Sigmoid colon (tissue), 7 donors: Measurements from ENCODE around the gene MRPL9. TPM values are rescaled to one million over a fixed set of nuclear protein-coding genes. Genes with fewer than 3 reads are reported as not detected.

Source experiments
- DNase-seq: peaks from one replicate; pipeline ENCODE4 v3.0.0-alpha.2; 2019
- H3K27ac ChIP-seq, 4 donors: fragments of 200-600 bp; sonication (generic); one replicate each; pipeline ENCODE4 v1.5.1; 2016 to 2019; ENCODE audit warnings: mild to moderate bottlenecking in 1 of 4
- H3K27me3 ChIP-seq, 3 donors: fragments of 200-600 bp; sonication (generic); one replicate each; pipeline ENCODE4 v1.5.1; 2019; ENCODE audit warnings: mild to moderate bottlenecking in 1 of 3
- H3K36me3 ChIP-seq, 4 donors: fragments of 200-600 bp; sonication (generic); one replicate each; pipeline ENCODE4 v1.5.1; 2016 to 2019
- H3K4me1 ChIP-seq, 4 donors: fragments of 200-600 bp; sonication (generic); one replicate each; pipeline ENCODE4 v1.5.1; 2017 to 2019
- H3K4me3 ChIP-seq, 4 donors: fragments of 200-600 bp; sonication (generic); one replicate each; pipeline ENCODE4 v1.5.1; 2017 to 2019; ENCODE audit warnings: mild to moderate bottlenecking in 2 of 4, moderate library complexity in 1 of 4
- H3K9me3 ChIP-seq, 4 donors: fragments of 200-600 bp in 3 of 4; sonication (generic) in 3 of 4; one replicate each; pipeline versions ENCODE4 v1.5.1 to v1.6.1; 2013 to 2019
- CTCF ChIP-seq, 4 experiments: fragments of 450-650 bp in 3 of 4; fragments of 200-600 bp in 1 of 4; IDR thresholded peaks; one replicate each; pipeline ENCODE4 v1.5.1; 2016 to 2019; ENCODE audit warnings: antibody characterized with exemption in 4 of 4, mild to moderate bottlenecking in 3 of 4, moderate library complexity in 2 of 4
- EP300 ChIP-seq, 4 donors: sonication (generic); formaldehyde crosslinking; IDR thresholded peaks; one replicate each; pipeline ENCODE4 v1.6.1; 2017; ENCODE audit warnings: antibody characterized with exemption in 4 of 4
- POLR2A ChIP-seq, 2 donors: fragments of 450-650 bp; IDR thresholded peaks; one replicate each; pipeline ENCODE4 v1.6.1; 2016; ENCODE audit warnings: antibody characterized with exemption in 2 of 2, mild to moderate bottlenecking in 2 of 2, moderate library complexity in 2 of 2
- POLR2AphosphoS5 ChIP-seq, 4 donors: sonication (generic); formaldehyde crosslinking; IDR thresholded peaks; one replicate each; pipeline ENCODE4 v1.6.1; 2017; ENCODE audit warnings: antibody characterized with exemption in 4 of 4
- WGBS, 2 donors: extraction: QIAGEN DNeasy Blood & Tissue Kit; methylation state at CpG; one replicate each; pipeline ENCODE4 v1.1.7; 2013; 5-methylcytosine and 5-hydroxymethylcytosine counted together
- intact Hi-C: fragments of 100-400 bp; cut with DNase I; formaldehyde crosslinking; loops from one replicate; pipeline ENCODE4 v1.15.1; 2023
- polyA plus RNA-seq, 3 donors: library from polyadenylated mRNA; stranded (reverse); fragments of 200-250 nt; gene quantifications; one replicate each; pipeline ENCODE4 v1.2.3, GENCODE V29; 2013
- total RNA-seq, 4 donors: library from RNA; depleted of rRNA; stranded (reverse); fragments of >200 nt; gene quantifications; one replicate each; pipeline ENCODE4 v1.1.0, GENCODE V29; 2016
- donor health status: healthy with polysubstance abuse.
- donor health status: Bipolar disorder and iron deficiency.
- donor health status: healthy.

Gene MRPL9
- total and polyA plus RNA-seq, 7 donors = 47.9 to 68.7 (median 55.8) TPM

GRCh38 chr1:151799179-151800022 lies 36.1 kb upstream of the MRPL9 start:
- intact Hi-C loops = no loop called here
- H3K4me1 ChIP-seq = no peaks in the 10 kb centered on the region
- WGBS, 2 donors = 69 to 81% methylated on average over 9 of the region's 9 CpGs
- H3K36me3 ChIP-seq = no peaks in the 10 kb centered on the region
- H3K9me3 ChIP-seq = no peaks in the 10 kb centered on the region
- TF ChIP-seq EP300 (IDR thresholded peaks at IDR 0.05) = no peak
- no peak for TF ChIP-seq POLR2AphosphoS5 (IDR thresholded peaks at IDR 0.05)
- no peak for TF ChIP-seq POLR2A (IDR thresholded peaks at IDR 0.05)
- TF ChIP-seq CTCF (IDR thresholded peaks at IDR 0.05) = no peak
- H3K4me3 ChIP-seq = no peak overlapping the region
- peaks cover 0 to 32% (median 0%) of the 10 kb centered on the region in 3 donors for H3K27me3 ChIP-seq
- no peak overlapping the region for H3K27ac ChIP-seq
- DNase-seq = peak; percentile 10

- Histone ChIP-seq H3K27me3 (peaks cover 0 to 28% (median 0%) of the 10 kb centered on the region in 3 donors), H3K4me3 (no peak overlapping the region), H3K9me3 (no peaks in the 10 kb centered on the region), H3K27ac (no peak overlapping the region), H3K4me1 (no peaks in the 10 kb centered on the region), H3K36me3 (no peaks in the 10 kb centered on the region)
- WGBS, 2 donors = 91 to 92% methylated on average over 5 of the region's 5 CpGs
- TF ChIP-seq CTCF (IDR thresholded peaks at IDR 0.05) = no peak
- TF ChIP-seq EP300 (IDR thresholded peaks at IDR 0.05) = no peak
- no peak for TF ChIP-seq POLR2AphosphoS5 (IDR thresholded peaks at IDR 0.05)
- TF ChIP-seq POLR2A (IDR thresholded peaks at IDR 0.05) = no peak
- DNase-seq = no peak
- intact Hi-C loops = no loop called here
Observed at GRCh38 chr1:151798571-151798970, 35.3 kb upstream of the MRPL9 start.

- 1% methylated on average over 52 of the region's 52 CpGs for WGBS, 2 donors
- peaks cover 0 to 22% (median 12%) of the 10 kb centered on the region in 4 donors for H3K4me1 ChIP-seq
- no peak for DNase-seq
- no peaks in the 10 kb centered on the region for H3K36me3 ChIP-seq
- H3K4me3 ChIP-seq = peak overlapping the region; percentile 44 to 91 (median 72)
- no peaks in the 10 kb centered on the region for H3K27me3 ChIP-seq
- peak overlapping the region; percentile 58 to 81 (median 76) for H3K27ac ChIP-seq
- no peak for TF ChIP-seq POLR2A (IDR thresholded peaks at IDR 0.05)
- TF ChIP-seq POLR2AphosphoS5 (IDR thresholded peaks at IDR 0.05) = no peak
- no peak for TF ChIP-seq EP300 (IDR thresholded peaks at IDR 0.05)
- TF ChIP-seq CTCF (IDR thresholded peaks at IDR 0.05) = no peak
- no peaks in the 10 kb centered on the region for H3K9me3 ChIP-seq
- intact Hi-C loops = no loop called here
Observed at GRCh38 chr1:151790940-151791651, 27.8 kb upstream of the MRPL9 start.

GRCh38 chr1:151790071-151790939 lies 27.0 kb upstream of the MRPL9 start, which contains the start of gene TDRKH:
Gene TDRKH (minus strand): TSS chr1:151790500. CDS start chr1:151783022, 7,478 bp downstream.
- peak within 1 kb of the TSS; percentile 58 to 81 (median 76) for H3K27ac ChIP-seq
- TF ChIP-seq CTCF (IDR thresholded peaks at IDR 0.05) (no peak), EP300 (IDR thresholded peaks at IDR 0.05) (no peak), POLR2AphosphoS5 (IDR thresholded peaks at IDR 0.05) (peak in 3 of 4 donors; percentile 49 to 80 (median 70)), POLR2A (IDR thresholded peaks at IDR 0.05) (peak in 1 of 2 donors; percentile 51)
- H3K27me3 ChIP-seq = no peaks in the 10 kb centered on the region
- H3K4me1 ChIP-seq = peaks cover 0 to 22% (median 12%) of the 10 kb centered on the region in 4 donors
- intact Hi-C loops = no loop called here
- no peaks in the 10 kb centered on the region for H3K9me3 ChIP-seq
- H3K4me3 ChIP-seq = peak within 1 kb of the TSS; percentile 47 to 91 (median 72)
- 1% methylated on average over 58 of the region's 58 CpGs for WGBS, 2 donors
- DNase-seq = peak; percentile 99
- H3K36me3 ChIP-seq = no peaks in the 10 kb centered on the region
